Inflammatory macrophage (primary cell): Measurements from ENCODE around the gene SLC30A9.

Experiments
- DNase-seq, 2 donors: peaks; one replicate each; pipeline ENCODE4 v3.0.0-alpha.2; 2020 to 2022

Gene SLC30A9

DNA sequence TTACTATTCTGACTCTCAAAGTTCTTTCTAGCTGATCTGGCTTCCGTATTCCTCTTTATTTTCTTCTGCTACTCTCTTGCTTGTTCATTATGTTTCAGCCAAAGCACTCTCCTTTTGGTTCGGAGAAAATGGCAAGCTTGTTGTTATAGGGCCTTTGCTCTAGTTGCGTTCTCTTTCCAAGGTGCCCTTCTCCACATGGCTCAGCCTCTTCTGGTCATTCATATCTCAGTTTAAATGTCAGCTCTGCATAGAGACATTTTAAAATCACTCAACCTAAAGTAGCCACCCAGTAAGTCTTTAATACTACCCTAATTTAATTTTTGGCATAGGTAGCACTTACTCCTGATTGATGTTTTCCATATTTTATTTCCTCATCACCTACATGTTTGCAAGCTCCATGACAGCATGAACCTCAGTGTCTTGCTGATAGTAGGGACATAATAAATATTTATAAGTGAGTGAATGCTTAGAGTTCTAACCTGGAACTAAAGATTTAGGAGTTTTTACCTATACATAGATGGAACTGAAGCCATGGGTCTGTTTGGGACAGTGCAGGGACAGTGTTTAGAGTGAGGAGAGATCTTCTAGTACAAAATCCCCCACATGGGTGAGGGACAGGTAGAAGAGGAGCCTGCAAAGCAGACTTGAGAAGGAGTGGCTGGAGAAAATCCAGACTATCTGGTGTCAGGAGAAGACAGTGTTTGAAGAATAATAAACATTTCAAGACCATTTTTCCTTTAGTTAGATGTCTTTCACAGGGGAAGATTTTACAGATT is 17.9 kb downstream of the SLC30A9 start:
- DNase-seq, result no peak

DNA sequence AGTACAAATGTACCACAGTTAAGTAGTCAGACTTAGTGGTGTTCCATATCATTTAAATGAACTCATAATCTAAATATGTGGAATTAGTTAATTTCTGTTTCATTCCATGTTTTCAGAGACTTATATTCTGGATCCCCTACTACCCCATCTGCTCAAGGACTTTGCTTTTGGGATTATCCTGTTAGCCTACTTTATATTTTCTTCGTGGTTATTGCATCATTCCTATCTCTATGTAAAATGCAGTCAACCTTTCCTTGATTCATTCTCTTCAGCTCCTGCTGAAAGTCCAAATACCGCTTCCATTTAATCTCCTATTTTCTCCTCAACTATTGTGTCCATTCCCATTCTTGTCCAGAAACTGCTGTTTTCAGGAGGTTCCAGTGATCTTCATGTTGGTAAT is 25.1 kb downstream of the SLC30A9 start:
- no peak for DNase-seq

DNA sequence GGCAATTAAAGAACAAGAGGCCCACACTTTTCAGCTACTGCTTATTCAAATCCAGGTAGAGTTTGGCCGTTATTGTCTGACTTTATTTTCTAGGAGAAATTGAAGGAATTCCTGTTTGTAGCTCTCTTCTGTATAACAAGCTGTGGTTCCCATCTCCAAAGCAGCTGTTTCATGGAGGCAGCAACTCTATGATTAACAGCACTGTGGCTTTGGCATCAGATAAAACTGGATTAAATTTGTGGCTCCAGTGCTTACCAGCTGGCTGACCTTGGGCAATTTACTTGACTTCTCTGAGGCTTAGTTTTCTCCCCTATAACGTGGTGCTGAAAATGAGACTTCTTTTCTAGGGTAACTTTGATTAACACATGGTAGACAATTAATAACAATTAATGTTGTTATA is 28.1 kb downstream of the SLC30A9 start:
- DNase-seq, result no peak

- no peak for DNase-seq
Observed at GRCh38 chr4:42048394-42048793, 58.1 kb downstream of the SLC30A9 start.

DNA sequence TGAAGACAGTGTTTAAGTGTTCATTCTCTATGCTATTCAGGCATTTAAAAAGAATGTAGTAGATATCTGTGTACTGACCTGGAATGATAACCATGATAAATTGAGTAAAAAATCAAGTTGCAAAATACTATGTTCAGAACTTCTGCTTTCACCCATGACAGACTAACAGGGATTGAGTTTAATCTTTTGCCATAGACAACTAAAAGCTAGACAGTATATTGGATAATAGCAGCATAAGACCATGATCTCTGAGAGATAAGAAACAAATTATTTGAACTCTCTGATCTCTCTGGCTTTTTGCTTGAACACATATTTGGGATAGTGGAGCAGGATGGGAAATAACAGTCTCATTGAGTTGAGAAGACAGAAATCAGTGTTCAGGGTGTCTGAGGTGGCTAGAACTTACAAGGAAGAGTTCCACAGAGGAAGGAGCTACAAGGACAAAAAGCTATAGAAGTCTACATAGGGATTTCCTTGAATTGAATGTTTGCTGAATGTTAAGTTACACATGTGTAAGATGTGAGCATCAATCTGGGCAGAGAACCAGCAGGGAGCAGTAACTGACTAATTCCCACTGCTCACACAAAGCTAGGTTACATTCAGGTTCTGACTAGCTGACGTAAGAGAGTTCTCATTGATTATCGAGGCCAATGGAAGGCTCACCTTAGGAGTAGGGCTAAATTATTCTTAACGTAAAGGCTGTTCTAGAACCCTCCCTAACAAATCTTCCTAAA is 60.4 kb downstream of the SLC30A9 start:
- DNase-seq, result no peak

DNA sequence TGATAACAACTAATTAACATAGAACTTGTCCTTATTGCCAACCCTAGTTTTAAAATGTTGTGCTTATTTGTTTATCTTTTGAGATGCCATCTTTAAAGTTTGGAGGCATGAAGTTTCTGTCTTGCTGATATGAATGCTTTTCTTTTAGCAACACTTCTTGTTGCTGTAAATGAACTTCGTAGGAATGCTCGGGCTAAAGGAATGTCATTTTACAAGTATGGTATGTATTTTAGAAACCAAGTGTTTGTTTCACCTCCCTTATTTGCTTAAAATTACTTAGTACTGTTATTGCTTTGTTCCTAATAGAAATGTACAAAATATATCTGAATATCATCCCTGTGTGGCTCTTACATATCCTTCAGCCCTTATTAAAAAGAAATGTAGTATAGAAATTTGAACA is 76.1 kb downstream of the SLC30A9 start:
- DNase-seq, result no peak

GRCh38 chr4:42067264-42067663 is 76.9 kb downstream of the SLC30A9 start:
- no peak for DNase-seq

GRCh38 chr4:42070463-42070862 is 80.1 kb downstream of the SLC30A9 start:
- no peak for DNase-seq

DNA sequence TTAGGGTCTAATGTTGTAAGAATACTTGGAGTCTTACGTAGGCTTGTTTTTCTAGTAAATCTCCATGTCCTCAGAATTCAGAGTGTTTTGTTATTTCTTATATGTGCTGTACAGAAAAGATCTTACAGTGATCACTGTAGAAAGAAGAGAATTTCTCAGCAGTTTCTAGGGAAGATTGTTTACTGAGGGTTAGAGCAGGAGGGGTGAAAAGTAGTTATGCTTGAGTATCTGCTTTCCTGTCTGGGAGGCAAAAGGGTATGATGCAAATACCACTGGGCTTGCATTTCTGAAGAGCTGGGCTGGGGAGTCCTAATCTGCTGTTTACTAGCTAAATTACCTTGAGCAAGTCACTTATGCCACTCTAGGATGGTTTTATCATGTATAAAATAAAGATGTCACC is 84.0 kb downstream of the SLC30A9 start:
- no peak for DNase-seq

DNA sequence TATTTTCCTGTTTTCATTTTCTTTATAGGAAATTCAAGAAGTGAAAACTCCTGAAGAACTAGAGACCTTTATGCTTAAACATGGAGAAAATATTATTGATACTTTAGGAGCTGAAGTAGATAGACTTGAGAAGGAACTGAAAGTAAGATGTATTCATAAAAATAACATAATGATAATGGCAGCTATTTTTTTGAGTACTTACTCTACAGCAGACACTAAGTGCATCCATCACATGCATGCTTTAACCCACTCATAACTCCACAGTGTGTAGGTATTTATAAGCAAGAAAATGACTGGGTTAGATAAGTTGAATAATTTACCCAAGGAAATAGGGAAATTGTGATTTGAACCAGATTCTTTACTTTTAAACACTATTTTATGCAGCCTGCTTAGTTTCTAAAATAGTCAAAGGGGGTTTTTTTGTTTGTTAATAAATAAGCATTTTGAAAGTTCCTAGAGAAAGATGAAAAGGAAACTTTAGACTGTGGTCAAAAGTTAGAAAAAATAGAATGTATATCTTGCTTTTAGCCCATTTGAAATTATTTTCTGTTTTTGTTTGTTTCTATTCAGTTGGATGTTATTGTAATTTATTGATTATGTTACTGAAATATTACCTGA is 88.0 kb downstream of the SLC30A9 start:
- no peak for DNase-seq

GRCh38 chr4:42080306-42080705 is 90.0 kb downstream of the SLC30A9 start:
- DNase-seq, result no peak

DNA sequence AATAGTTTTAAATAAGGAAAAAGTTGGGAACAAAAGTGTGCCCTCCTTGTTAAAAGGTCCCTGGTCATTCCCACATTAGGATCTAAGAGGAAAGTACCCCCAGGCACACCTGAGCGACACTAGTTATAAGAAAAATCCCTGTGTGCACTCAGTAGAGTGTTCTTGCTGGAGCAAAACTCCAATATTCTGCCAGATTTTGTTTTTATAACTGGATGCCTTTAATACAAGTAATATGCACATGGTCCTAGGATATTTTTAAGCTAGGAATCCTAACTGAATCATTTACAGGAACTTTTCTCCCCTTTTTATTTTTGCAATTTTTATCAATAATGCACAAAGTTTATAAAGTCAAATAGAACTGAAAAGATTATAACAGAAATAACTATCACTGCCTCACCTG is 93.5 kb downstream of the SLC30A9 start:
- no peak for DNase-seq

DNA sequence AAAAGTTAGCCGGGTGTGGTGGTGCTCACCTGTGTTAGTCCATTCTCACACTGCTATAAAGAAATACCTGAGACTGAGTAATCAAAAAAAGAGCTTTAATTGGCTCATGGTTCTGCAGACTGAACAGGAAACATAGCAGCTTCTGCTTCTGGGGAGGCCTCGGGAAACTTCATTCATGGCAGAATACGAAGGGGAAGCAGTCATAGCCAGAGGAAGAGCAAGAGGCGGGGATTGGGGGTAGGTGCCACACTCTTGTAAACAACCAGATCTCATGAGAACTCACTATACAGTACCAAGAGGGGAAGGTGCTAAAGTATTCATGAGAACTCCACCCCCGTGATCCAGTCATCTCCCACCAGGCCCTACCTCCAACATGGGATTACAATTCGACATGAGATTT is 98.1 kb downstream of the SLC30A9 start:
- DNase-seq, result no peak

DNA sequence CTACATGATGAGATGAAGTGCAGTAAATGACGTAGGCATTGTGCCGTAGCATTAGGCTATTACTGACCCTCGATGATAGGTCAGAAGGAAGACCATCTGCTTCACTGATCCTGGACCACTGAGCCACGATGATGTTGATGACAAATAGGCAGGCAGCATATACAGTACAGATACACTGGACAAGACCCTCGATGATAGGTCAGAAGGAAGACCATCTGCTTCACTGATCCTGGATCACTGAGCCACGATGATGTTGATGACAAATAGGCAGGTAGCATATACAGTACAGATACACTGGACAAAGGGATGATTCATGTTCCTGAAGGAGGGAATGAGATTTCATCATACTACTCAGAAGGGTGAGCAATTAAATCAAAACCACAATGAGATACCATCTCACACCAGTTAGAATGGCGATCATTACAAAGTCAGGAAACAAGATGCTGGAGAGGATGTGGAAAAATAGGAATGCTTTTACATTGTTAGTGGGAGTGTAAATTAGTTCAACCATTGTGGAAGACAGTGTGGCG is 111.2 kb downstream of the SLC30A9 start:
- no peak for DNase-seq

DNA sequence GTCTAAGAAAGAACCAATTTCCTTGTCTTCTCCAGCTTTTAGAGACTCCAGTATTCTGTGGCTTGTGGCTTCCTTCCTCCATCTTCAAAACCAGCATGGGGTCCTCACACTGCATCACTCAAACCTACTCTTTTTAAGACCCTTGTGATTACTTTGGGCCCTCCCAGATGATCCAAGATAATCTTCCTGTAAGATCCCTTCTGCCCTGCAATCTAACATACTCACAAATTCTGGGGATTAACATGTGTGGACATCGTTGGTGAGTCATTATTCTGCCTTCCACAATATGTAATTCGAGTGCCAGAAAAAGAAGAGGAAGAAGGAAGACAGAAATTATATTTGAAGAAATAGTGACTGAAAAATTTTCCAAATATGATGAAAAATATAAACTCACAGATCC is 114.2 kb downstream of the SLC30A9 start:
- DNase-seq, result no peak

- no peak for DNase-seq
Observed at GRCh38 chr4:42112846-42113245, 122.5 kb downstream of the SLC30A9 start.

DNA sequence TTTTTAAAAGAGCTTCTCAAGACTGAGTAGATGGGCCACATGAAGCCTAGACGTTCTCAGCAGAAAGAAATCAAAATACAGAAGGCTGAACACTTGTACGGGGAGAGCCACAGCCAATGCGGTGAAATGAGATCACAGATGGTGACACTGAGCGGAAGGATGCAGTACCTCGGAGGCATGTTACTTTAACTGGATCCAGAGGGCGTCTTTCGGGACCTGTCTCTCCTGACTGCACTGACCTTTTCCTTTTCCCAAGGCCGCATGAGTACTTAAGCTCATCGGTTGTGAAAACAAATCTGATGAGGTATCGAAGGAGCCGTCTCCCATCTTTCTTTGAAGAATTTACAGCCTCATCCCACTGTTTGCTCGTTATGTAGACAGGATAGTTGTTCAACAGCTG is 129.6 kb downstream of the SLC30A9 start:
- no peak for DNase-seq

DNA sequence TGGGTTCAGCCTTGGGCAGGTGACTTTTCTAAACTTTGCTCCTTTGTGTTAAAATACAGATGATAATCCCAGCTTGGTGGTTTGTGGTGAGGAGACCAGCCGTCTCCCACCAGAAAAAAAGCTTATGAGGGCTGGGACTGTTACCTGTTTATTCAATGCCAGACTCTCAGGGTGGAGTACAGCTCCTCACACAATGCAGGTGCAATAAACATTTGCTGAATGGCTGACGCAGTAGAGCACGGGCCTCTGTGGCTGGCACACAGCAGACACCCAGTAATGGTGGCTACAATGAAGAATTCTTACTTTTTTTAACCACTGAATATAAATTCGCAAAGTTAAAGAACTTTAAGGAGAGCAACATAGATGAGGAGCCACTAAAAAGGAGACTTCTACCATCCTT is 131.9 kb downstream of the SLC30A9 start:
- DNase-seq, result no peak

GRCh38 chr4:42123071-42123644 is 132.8 kb downstream of the SLC30A9 start:
- no peak for DNase-seq

DNA sequence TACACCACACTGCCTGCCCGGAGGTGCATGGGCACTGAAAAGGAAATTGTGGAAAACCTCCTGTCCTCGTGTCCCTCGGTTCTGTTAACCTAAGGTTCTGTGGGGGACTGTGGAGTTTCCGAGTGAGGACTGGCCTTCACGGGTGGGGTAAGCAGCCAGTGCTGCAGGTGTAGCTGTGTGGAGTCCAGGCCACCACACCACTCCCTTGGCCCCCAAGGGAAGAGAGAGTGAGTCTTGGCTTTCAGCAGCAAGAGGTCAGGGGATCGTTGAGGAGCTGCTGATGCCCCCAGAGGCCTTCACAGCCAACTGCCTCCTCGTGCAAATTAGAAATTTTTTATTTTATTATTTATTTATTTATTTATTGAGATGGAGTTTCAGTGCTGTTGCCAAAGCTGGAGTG is 141.8 kb downstream of the SLC30A9 start:
- DNase-seq, result no peak

DNA sequence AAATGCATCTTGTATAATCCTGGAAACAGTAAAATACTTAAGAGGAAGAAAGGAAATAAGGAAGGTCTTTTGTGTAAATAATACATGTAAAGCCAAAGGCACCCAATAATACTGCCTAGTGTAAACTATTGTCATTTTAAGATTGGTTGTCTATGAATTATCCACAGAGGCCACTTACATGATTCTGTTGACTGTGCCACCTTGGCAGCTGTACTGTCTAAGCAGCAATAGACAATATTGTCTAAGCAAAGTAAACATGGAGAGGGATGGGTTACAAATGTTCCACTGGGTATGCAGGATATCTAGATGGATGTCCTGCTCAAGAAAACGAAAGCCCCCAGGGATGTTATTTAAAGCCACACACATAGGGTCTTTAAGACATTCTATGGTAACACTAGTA is 142.7 kb downstream of the SLC30A9 start:
- no peak for DNase-seq

- DNase-seq, result no peak
Observed at GRCh38 chr4:42136371-42136770, 146.0 kb downstream of the SLC30A9 start.
